Stimulated activated CD8-positive, alpha-beta memory T cell treated with anti-CD3 and anti-CD28 coated beads, Interleukin-7, amount 100 ng/mL, for 24 hours (primary cell): ENCODE data around the gene ANTXR1.
"Not testable (repeated sequence)": the region's sequence is repeated elsewhere in the genome, so short reads cannot be mapped to it uniquely, and the experiment has no call there.

Experiments
- DNase-seq: peaks from one replicate; pipeline ENCODE4 v3.0.0-alpha.2; 2020; ENCODE audit warnings: low read depth

ANTXR1 gene

DNA sequence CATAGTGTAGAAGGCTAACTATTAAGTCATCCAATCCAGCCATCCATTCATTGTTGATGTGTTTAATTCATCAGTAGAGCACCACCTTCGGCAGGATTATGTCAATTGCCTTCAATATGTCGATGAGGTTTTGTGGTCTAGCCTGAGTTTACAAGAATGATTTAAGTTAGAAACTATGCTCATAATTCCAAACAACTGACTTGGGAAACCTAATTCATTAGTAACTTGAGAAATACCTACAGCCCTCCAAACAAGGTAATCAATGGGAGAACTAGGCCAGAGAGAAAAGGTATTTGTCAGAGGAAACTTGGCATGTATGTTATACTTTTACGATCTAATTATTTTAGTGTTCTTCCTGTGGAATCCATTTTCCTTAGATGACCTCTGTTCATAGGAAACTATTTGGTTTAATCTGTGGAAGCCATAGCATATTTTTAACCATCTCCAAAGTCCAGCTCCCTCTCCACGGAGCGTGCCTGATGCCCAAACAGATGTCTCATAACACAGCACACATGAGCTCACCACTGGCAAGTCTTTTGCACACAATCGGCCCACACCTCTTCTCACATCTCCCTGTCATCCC lies 225.6 kb downstream of the ANTXR1 start:
- DNase-seq, result no peak

DNA sequence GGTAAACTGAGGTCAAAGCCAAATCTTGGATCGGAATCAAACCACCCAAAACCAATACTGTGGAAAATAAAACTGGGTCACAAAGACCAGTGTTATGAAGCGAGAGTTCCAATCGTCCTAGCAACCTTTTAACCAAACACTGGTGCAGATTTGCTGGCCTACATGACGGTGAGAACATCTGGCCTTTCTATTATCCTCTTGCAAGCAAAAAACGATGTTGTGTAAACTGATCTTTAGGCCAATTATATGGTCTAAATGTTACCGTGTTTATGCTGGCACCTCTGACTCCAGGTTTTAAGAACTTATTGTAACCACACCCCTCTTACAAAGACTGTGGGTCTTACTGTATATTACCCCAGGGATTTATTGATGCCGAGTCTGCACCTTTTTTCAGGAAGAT lies 228.1 kb downstream of the ANTXR1 start:
- no peak for DNase-seq

DNA sequence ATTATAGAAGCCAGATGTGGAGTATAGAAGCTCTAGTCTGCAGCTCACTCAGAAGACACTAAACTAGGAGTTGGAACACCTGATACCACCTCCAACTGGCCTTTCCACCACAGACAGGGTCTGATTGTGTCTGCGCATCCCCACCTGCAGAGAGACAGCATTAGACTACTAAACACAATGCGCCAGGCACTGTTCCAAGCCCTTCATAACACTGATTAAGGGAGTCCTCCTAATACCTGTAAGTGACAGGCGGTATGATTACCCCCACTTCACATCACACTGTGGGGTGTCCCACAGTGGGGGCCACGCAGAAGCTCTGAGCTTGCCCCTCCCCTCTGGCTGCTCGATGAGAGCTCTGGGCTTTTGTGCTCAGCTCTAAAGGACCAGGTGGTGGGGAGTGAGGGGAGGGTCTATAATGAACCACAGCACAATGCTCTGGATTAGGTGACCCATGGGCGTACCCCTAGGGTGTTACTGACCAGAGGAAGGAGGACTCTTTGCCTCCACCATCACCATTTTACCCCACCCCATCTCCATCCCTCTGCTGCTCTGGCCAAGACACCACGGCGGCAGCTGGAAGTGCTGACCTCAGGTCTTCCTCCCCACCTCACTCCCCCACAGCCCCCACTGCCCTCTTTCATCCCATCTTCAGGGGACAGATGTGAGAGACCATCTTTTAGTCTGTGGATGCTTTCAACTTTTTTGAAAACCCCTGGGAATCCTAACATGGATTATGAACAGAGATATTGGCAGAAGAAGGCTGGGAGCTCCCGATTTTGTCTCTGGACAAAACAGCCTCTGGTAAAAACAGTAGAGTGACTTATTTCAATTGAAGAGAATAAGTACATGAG lies 228.9 kb downstream of the ANTXR1 start:
- no peak for DNase-seq

DNA sequence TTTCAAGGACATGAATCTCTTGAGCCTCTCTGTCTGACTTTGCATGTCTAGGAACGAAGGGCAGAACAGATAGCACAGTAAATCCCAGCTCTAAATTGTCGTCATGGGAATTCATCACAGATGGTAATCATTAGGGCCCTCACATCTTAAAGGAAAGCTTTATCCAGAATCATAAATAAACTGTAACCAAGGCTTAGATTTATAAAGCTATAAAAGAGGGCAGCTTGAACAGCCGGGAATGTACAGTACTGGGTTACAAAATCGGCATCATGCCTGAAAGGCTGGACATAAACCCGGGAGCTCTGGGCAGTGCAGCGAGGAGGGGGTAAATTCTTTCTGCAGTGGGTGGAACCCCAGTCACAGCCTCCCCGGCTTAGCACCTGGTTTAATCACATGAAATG lies 229.7 kb downstream of the ANTXR1 start:
- no peak for DNase-seq

DNA sequence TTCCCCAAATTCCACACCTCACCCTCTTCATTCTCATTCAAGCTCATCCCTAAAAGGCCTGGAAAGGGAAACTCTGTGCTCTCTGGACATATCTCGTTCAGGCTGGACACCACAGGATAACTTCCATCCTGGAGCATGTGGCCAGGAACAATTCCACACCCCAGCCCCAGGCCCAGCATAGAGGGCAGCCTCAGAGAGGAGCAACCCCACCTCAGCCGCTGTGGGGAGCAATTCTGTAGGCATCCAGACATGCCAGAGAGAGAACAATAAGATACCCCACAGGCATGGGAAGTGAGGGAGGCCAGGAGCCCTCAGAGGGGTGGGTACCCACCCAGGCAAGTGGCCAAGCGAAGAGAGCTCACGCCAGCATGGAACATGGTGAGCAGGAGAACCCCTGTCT lies 230.7 kb downstream of the ANTXR1 start:
- DNase-seq, result no peak

DNA sequence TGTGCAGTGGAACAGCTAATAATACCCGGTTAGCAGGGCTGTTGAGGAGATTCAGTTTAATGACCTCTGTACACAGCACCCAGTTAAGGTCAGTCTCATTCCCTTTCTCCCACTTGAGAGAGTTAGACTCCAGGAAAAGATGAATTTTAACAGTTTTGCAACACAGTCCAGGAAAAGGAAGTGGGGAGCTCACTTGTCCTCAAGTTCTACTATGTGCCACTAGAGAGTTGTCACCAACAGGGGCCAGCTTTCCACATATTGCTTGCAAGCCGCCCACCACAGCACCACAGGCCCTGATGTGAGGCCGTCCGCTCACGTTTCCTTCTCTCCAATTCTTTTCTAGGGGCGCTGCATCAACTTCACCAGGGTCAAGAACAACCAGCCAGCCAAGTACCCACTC lies 231.9 kb downstream of the ANTXR1 start:
- DNase-seq, result no peak

DNA sequence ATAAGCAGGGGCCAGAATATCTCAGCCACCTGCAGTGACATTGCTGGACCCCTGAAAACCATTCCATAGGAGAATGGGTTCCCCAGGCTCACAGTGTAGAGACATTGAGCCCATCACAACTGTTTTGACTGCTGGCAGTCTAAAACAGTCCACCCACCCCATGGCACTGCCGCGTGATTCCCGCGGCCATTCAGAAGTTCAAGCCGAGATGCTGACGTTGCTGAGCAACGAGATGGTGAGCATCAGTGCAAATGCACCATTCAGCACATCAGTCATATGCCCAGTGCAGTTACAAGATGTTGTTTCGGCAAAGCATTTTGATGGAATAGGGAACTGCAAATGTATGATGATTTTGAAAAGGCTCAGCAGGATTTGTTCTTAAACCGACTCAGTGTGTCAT lies 234.6 kb downstream of the ANTXR1 start:
- DNase-seq, result no peak

DNA sequence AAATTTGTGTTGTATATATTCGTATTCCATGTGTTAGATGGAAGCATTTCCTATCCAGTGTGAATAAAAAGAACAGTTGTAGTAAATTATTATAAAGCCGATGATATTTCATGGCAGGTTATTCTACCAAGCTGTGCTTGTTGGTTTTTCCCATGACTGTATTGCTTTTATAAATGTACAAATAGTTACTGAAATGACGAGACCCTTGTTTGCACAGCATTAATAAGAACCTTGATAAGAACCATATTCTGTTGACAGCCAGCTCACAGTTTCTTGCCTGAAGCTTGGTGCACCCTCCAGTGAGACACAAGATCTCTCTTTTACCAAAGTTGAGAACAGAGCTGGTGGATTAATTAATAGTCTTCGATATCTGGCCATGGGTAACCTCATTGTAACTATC lies 235.3 kb downstream of the ANTXR1 start:
- DNase-seq, result no peak

DNA sequence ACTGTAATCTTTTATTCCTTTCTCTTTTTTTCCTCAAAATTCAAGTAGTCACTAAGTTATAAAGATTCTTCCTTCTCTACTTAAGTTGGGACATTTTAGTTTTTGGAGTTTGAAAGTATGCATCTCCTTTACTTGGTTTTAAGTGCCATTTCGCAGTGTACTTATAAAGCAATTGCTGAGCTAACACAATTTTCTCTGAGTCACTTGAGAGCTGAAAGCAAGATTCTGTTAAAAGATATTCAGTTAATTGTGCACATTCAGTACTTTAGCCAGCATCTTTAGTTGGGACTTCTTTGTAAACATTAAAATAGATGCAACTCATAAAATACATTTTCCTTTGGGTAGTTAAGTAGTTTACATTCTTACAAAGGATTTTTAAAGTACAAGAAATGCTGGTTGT lies 238.0 kb downstream of the ANTXR1 start:
- DNase-seq, result no peak

DNA sequence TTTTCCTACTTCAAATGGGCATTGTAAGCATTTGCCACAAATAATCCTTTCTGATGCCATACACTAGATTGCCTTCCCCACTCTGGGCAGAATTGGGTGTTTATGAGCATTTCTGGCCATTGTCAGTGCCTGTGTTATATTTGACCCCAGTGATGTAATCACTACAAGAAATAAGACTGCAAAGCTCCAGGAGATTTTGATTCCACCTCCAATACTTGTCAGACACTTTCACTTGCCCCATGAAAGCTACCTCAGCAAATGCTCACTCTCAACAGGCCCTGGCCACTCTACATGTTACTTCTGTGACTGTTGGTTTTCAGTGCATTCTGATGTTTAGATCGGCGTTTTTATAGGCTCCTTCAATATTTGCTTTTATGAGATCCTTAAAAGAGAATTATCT lies 239.0 kb downstream of the ANTXR1 start:
- DNase-seq, result no peak

DNA sequence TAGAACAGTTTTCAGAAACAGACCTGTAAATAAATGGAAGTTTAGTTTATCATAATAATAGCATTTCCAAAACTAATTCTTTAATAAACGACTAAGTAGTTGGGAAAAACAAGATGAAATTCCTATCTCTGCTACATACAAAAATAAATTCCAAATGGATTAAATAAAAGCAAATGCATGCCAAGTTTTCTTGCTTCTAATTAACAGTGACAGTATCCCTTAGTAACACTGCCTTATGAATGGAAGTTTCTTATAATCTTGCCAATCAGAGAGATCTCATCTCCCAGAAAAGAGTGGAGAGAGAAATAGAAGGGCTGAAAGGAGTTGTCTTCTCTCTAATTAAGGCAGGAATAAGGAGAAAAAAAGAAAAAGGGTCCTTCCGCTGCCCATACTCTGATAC lies 240.1 kb downstream of the ANTXR1 start:
- no peak for DNase-seq

DNA sequence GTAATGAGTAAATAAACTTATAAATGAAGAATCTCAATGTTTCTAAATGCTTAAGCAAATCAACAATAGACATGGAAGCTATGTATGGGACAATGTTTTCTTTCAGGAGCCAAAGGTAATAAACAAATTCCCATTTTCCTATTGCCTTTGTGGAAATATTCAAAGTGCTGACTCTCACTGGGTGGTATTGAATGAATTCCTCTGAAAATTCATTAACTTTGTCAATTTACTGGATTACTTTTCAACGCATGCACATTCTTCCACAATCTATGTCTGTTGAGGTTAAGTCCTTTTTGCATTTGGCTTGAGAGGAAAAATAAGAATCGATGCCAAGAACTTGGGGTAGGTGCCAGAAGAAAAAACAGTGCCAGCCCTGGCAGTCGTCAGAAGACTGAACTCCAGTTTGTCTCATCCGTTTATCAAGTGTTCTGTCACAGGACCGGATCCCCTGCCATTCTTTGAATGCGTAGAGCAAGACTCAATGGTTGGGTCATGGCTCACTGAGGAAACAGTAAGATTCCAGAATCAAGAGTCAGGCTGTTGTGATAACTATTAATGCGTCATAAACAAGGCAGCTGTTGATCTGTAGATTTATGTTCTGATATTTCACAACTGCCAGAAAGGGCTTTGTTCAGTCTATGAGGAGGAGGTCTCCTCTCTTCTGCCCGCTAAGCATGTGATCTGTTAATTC lies 240.8 kb downstream of the ANTXR1 start:
- no peak for DNase-seq

DNA sequence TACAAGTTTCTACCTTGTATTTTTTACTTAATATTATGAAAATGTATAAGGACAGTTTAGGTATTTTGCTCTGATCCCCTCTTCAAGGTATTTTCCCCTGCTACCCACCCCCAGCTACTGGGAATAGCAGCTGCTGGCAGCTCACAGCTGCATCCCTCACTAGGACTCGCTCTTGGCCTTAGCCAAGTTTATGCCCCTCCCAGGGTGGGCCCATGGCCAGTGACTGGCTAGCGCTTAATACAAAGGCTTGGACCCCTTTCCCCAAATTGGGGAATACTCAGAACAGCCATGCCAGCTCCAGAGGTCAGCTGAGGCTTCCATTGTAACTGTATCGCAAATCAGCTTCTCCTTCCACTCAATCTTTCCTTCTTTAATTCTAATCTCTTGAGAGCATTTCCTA lies 242.8 kb downstream of the ANTXR1 start:
- DNase-seq, result no peak

DNA sequence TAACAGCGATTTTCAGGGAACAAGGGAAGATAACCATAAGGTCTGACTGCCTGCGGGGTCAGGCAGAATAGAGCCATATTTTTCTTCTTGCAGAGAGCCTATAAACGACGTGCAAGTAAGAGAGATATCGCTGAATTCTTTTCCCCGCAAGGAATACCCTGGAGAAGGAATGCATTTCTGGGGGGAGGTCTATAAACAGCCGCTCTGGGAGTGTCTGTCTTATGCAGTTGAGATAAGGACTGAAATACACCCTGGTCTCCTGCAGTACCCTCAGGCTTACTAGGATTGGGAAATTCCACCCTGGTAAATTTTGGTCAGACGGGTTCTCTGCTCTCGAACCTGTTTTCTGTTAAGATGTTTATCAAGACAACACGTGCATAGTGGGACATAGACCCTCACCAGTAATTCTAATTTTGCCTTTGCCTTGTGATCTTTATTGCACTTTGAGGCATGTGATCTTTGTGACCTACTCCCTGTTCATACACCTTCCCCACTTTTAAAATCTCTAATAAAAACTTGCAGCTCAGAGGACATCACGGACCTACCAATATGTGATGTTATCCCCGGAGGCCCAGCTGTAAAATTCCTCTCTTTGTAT lies 247.1 kb downstream of the ANTXR1 start:
- DNase-seq, result not testable (repeated sequence)

DNA sequence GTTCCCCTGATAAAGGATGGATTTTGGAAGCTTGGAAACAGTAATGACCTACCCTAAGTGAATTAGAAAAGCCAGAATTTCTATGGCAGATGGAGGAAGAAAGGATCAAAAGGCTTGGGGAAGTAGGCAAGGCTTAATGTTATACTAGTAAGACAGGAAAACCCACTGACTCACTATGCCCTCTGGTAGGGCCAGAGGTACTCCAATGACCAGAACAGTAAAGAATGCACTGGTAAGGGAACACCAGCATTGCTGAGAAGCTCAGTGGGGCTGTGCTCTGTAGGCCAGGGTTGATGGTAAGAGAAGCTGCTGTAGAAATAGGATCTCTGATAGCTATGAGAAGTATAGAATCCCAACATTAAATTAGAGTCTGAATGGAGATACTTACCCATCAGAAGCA lies 247.7 kb downstream of the ANTXR1 start:
- DNase-seq, result no peak

DNA sequence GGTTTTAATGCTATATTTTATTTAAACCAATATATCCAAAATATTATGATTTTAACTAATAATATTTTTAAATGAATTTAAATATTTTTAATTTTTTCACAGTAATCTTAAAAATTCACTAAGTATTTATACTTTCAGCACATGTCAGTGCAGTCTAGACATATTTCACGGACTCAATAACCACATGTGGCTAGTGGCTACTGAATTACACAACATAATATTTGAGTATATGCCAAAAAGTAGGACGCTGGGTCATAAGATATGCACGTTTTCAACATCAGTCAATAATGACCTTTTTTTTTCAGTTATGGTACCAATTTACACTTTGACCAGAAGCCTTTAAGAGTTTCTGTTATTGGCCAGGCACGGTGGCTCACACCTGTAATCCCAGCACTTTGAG lies 256.4 kb downstream of the ANTXR1 start:
- no peak for DNase-seq

DNA sequence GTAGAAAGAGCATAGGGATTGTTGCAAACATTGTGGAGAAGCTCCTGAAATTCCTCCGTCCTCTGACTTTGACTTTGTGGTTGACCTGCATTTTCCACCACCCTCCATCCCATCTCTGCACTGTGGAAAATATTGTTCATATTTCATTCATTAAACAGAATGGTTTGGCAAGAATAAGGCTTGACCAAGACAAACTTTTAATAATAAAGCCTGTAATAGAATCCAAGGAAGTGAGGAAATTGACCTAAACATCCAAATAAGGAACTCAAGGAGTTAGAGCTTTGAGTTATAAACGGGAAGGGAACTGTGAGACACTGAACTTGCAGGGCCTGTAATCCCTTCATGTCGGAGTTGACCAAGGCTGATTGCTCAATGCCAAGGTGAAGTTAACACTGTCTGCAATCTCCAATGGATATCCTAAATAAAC lies 258.9 kb downstream of the ANTXR1 start:
- no peak for DNase-seq

DNA sequence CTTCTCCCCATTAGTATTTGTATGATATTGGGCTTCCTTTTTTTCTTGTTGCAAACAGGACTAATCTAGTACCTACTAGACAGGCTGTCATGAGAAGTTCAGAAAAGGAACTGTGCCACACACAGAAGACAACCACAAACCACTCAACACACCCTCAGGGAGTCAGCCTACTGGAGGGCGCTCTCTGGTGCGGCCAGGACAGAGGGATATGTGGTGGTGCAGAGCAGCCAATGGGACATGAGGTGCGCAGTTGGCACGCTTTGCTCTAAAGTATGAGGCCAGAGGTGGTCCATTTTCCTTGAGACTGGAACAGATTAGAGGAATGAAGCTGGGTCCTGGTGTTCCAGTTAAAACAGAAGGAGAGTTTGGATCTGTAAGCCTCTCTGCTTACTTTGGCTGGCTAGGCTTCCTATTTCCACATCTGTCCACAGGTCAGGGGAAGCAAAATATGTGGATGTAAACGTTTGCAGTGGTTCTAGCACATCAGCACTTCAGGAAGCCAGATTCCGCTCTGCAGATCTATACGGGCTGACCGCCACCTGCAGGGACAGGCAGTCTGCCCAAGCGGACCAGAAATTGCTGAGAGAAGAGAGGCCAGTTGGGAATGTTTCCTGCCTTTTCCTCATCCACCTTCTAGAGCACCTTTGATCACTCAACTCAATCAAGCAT lies 260.0 kb downstream of the ANTXR1 start:
- no peak for DNase-seq

DNA sequence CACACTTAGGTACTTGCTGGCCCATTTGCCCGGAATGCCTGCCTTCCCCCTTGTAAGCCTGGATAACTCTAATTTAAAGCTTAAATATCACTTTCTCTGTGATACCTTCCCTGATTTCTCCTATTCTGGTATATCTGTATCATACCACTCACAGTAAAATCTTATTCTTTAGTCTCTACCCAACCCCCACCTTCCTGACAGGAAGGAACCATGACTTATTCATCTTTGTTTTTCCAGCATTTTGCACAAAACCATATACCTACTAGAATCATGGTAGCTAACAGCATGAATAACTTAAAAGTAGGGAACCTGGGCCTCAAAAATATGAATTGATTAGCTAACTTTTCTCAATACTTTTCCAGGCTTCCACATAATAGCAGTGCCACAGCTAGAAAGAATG lies 262.5 kb downstream of the ANTXR1 start:
- no peak for DNase-seq

DNA sequence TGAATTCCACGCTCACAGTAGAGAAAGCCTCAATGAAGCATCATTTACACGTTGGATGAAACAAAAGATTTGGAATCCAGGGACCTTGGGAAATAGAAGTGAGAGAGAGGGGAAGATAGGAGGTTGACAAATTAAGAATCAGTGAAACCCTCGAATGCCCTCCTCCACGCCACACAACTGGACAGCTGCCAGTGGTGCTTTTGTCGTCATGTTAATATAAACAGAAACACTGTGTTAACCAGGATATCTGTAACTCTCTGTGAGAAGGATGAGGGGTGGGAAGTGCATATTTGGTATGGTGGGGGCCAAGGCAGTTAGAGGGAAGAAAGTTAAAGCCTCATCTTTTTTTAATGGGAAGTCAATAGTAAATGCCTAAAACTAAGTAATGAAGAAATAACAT lies 265.4 kb downstream of the ANTXR1 start:
- DNase-seq, result no peak

DNA sequence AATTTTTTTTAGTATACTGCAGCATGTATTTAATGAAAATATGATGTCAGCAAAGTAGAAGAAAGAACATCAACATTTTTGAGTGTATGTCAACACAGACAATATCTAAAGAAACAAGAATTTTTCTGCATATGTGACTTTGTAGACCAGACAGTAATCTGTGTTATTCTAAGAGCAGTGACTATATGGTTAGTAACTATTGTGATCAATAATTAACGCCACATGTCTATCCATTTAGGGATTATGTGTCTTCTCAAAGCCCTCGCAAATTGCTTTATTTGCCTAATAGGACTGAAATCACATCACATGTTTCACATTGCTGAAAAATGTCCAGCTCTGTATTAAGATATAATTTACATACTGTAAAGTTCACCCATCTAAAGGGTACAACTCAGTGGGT lies 266.2 kb downstream of the ANTXR1 start:
- DNase-seq, result no peak

DNA sequence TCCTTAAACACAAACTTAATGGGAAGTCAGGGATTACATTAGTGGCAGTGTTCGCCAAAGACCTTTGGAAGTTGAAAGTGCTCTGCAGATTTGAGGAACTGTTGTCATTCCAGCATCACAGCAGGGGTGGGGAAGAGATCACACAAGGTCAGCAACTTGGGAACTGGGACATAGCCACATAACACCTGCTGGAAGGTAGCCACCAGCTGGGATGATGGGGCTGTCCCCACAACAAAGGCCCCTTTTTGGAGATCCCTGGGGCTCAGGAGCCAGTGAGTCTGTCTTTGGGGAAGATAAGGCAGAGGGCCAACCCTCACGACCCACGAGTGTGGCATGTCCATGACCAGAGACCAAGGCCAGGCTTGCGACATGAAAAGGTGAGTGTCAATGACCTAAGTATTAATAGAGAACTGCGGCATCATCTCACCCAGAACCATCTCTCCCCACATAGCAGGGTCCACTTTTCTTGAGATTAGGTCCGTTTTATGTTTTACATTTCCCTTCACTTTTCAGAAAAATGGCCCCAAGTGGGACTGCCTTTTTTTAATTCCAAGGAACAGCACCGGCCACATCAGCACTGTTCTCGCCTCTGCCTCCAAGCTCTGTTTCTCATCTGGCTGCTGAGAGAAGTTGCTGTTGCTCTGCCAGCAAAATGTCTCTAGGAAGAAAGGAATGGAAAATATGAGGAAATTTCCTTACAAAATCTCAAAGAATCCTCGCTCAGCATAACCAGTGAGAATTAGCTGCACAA lies 267.1 kb downstream of the ANTXR1 start:
- DNase-seq, result no peak
